22Rv1 (cell line): ENCODE data around the gene OR2J2.

Experiments used
- ZFX ChIP-seq: fragments of 450-650 bp; IDR thresholded peaks from 2 replicates; pipeline ENCODE4 v1.6.1; 2017; ENCODE audit warnings: antibody characterized with exemption, borderline replicate concordance
- TF ChIP-seq, protein P1 (sequence below): fragments of 450-650 bp; IDR thresholded peaks from 2 replicates; pipeline ENCODE4 v1.5.1; 2017; ENCODE audit warnings: mild to moderate bottlenecking

DNA sequence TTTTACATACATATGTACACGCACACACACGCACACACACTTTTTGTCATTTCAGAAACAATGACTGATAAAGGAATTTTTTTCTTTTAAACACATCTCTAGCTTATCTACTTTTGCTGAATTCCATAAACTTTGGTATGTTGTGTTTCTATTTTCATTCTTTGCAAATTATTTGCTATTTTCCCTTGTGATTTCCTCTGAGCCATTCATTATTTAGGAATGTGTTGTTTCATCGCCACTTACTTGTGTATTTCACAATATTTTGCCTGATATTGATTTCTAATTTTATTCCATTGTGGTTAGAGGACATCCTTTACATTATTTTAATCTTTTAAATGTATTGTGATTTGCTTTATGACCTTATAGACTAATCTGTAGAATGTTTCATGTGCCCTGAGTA lies 23.6 kb upstream of the OR2J2 start:
- TF ChIP-seq, protein P1, sequence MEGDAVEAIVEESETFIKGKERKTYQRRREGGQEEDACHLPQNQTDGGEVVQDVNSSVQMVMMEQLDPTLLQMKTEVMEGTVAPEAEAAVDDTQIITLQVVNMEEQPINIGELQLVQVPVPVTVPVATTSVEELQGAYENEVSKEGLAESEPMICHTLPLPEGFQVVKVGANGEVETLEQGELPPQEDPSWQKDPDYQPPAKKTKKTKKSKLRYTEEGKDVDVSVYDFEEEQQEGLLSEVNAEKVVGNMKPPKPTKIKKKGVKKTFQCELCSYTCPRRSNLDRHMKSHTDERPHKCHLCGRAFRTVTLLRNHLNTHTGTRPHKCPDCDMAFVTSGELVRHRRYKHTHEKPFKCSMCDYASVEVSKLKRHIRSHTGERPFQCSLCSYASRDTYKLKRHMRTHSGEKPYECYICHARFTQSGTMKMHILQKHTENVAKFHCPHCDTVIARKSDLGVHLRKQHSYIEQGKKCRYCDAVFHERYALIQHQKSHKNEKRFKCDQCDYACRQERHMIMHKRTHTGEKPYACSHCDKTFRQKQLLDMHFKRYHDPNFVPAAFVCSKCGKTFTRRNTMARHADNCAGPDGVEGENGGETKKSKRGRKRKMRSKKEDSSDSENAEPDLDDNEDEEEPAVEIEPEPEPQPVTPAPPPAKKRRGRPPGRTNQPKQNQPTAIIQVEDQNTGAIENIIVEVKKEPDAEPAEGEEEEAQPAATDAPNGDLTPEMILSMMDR: no peak
- no peak for TF ChIP-seq ZFX
